ENCODE measurements around the gene DBF4. TPM values are rescaled to one million over a fixed set of nuclear protein-coding genes. Genes with fewer than 3 reads are reported as not detected.
"Not testable (repeated sequence)": the region's sequence is repeated elsewhere in the genome, so short reads cannot be mapped to it uniquely, and the experiment has no call there.

Gene DBF4
- total RNA-seq, 1 donor from 2014 or later: 92.3 TPM

DNA sequence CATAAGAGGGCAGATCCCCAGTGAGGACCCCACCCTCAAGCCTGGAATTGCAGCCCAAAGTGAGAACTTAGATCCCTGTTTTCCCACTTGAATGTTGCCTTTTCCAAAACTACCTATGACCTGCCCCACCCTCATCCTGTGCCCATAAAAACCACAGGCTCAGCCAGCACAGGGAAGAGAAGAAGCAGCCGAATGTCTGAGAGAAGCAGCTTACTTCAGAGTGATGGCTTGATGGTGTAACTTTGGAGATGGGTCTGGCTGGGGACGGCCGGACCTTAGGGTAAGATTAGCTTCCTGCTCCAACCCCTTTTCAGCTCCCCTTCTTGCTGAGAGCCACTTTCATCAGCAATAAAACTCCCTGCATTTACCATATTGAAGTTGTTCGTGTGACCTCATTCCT is 5.8 kb upstream of the DBF4 start:
- TF ChIP-seq, protein P1, sequence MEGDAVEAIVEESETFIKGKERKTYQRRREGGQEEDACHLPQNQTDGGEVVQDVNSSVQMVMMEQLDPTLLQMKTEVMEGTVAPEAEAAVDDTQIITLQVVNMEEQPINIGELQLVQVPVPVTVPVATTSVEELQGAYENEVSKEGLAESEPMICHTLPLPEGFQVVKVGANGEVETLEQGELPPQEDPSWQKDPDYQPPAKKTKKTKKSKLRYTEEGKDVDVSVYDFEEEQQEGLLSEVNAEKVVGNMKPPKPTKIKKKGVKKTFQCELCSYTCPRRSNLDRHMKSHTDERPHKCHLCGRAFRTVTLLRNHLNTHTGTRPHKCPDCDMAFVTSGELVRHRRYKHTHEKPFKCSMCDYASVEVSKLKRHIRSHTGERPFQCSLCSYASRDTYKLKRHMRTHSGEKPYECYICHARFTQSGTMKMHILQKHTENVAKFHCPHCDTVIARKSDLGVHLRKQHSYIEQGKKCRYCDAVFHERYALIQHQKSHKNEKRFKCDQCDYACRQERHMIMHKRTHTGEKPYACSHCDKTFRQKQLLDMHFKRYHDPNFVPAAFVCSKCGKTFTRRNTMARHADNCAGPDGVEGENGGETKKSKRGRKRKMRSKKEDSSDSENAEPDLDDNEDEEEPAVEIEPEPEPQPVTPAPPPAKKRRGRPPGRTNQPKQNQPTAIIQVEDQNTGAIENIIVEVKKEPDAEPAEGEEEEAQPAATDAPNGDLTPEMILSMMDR (conservative IDR thresholded peaks at IDR 0.05): no peak
- Mint-ChIP-seq H3K4me3 (no peak overlapping the region), H3K9me3 (peaks cover 37% of the 10 kb centered on the region), H3K27me3 (ENCODE audit: low read depth) (no peaks in the 10 kb centered on the region), H3K36me3 (ENCODE audit: low read depth) (peaks cover 79% of the 10 kb centered on the region), H3K27ac (ENCODE audit: unreplicated experiment) (no peak overlapping the region), H3K4me1 (peaks cover 21% of the 10 kb centered on the region)
- no peak for DNase-seq (ENCODE audit: low read depth, low spot score)

DNA sequence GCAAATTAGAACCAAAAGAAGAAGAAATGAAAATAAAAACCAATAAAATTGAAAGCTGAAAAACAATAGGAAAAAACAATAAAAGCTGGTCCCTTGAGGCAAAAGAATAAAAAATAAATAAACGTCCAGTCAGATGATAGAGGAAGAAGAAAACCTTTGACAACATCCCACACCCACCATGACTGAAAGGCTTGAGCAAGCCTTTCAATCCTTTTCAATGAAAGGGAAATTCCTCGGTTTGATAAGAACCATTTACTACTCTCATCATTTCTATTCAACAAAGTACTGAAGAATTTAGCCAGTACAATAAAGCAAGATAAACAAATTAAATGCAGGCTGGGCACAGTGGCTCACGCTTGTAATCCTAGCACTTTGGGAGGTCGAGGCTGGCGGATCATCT is 3.9 kb upstream of the DBF4 start:
- Mint-ChIP-seq H3K4me3 (peak overlapping the region; percentile 88), H3K36me3 (ENCODE audit: low read depth) (peaks cover 60% of the 10 kb centered on the region), H3K27me3 (ENCODE audit: low read depth) (no peaks in the 10 kb centered on the region)

DNA sequence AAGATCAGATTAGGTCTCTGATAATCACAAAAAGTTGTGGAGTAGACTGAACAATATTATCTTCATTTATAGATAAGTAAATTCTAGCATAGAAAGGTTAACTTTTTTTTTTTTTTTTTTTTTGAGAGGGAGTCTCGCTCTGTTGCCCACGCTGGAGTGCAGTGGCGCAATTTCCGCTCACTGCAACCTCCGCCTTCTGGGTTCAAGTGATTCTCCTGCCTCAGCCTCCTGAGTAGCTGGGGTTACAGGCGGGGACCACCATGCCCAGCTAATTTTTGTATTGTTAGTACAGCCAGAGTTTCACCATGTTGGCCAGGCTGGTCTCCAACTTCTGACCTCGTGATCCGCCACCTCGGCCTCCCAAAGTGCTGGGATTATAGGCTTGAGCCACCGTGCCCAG is 3.0 kb upstream of the DBF4 start:
- H3K4me3 Mint-ChIP-seq: peak overlapping the region; percentile 88
- not testable (repeated sequence) for DNase-seq (ENCODE audit: low read depth, low spot score); H3K27ac Mint-ChIP-seq (ENCODE audit: unreplicated experiment); H3K27me3 Mint-ChIP-seq (ENCODE audit: low read depth)
- H3K9me3 Mint-ChIP-seq: peaks cover 22% of the 10 kb centered on the region
- peaks cover 50% of the 10 kb centered on the region for H3K36me3 Mint-ChIP-seq (ENCODE audit: low read depth)
- peaks cover 29% of the 10 kb centered on the region for H3K4me1 Mint-ChIP-seq

More for the DNA sequence above, 3.9 kb upstream of the DBF4 start:
- no peak for DNase-seq (ENCODE audit: low read depth, low spot score)
- Mint-ChIP-seq H3K27ac (ENCODE audit: unreplicated experiment) (no peak overlapping the region), H3K4me1 (peaks cover 23% of the 10 kb centered on the region), H3K9me3 (peaks cover 26% of the 10 kb centered on the region)
- TF ChIP-seq, protein P1 (conservative IDR thresholded peaks at IDR 0.05): no peak

DNA sequence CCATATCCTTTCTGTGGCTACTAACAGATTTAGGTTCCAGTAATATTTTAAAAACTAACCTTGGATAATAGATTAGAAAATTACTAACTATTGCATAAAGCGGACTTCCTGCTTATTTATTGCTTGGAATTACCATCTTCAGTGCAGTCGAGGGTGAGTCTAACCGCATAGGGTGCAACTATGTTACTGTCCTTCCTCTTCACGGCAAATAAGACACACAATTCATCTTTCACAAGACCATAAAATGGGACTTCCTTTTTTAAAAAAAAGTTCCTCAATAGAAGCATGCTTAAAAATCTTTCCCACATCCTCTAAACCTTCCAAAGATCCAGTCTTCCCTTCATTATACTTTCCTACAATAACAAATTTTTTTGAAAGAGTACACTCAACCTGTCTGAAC is 2.2 kb upstream of the DBF4 start:
- H3K9me3 Mint-ChIP-seq: peaks cover 22% of the 10 kb centered on the region
- H3K27ac Mint-ChIP-seq (ENCODE audit: unreplicated experiment): no peak overlapping the region
- TF ChIP-seq, protein P1 (conservative IDR thresholded peaks at IDR 0.05): no peak
- no peaks in the 10 kb centered on the region for H3K27me3 Mint-ChIP-seq (ENCODE audit: low read depth)
- peak overlapping the region; percentile 88 for H3K4me3 Mint-ChIP-seq
- H3K4me1 Mint-ChIP-seq: peaks cover 32% of the 10 kb centered on the region
- peaks cover 48% of the 10 kb centered on the region for H3K36me3 Mint-ChIP-seq (ENCODE audit: low read depth)
- DNase-seq (ENCODE audit: low read depth, low spot score): no peak

DNA sequence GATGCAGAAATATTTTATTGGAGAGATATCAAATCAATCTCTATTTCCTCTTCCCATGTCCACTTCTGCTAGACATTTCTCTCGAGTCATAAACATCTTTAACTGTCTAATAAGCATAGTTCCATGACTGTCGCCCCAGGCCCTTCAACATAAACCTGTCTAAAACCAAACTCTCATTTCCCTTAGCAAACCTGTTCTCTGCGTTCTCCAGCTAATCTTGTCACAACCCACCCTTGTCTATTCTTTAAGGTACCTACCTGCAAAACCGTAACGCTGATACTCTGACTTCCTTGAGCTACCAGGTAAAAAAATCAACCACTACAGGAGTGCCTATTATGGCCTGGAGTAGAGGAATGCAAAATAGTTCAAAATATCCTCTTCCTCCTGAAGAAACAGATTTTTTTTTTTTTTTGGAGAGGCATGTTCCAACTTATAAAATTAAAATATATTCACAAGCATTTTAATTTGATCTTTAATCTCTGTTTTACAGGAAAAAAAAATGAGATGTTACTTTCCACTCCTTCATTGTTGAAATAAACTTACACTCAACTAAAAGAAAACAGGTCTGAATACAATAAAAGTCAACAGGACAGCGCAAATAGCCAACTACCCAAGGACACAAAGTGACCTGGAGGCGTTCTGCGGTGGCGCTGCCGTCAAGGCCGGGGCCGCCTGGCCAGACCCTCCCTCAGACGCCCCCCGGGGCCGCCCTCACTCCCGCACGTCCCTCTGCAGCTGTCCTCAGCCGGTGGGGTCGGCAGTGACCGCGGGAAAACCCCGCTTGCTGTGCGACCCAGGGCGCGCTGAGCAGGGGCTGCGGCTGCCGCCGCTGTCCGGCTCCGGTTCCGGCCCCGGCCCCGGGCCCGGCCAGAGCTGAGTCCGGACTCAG is 898 bp upstream of the DBF4 start:
- H3K9me3 Mint-ChIP-seq: peaks cover 20% of the 10 kb centered on the region
- peak overlapping the region; percentile 96 for H3K4me3 Mint-ChIP-seq
- no peaks in the 10 kb centered on the region for H3K27me3 Mint-ChIP-seq (ENCODE audit: low read depth)
- DNase-seq (ENCODE audit: low read depth, low spot score): peak; percentile 55
- peak overlapping the region; percentile 95 for H3K27ac Mint-ChIP-seq (ENCODE audit: unreplicated experiment)
- H3K36me3 Mint-ChIP-seq (ENCODE audit: low read depth): peaks cover 39% of the 10 kb centered on the region
- TF ChIP-seq, protein P1 (conservative IDR thresholded peaks at IDR 0.05): no peak
- peaks cover 37% of the 10 kb centered on the region for H3K4me1 Mint-ChIP-seq

DNA sequence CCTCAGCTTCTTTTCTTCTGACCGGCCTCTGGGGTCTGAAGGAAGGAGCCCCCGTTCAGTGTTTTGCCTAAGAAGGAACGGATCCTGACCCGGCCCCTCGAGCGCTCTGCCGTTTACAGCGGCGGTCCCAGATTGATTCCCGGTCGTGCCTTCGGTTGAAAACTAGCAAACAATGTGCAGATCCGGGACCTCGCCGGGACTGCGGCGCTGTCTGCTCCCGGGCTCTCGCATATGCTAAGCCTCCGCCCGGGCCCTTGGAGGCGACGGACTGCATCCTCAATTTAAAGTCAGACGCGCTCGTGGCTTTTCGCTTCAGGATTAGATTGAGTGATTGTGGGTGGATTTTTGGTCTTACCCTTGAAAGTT is 559 bp downstream of the DBF4 start:
- Mint-ChIP-seq H3K27me3 (ENCODE audit: low read depth) (no peaks in the 10 kb centered on the region), H3K27ac (ENCODE audit: unreplicated experiment) (peak overlapping the region; percentile 98), H3K4me1 (peaks cover 37% of the 10 kb centered on the region), H3K36me3 (ENCODE audit: low read depth) (peaks cover 29% of the 10 kb centered on the region), H3K9me3 (peaks cover 11% of the 10 kb centered on the region), H3K4me3 (peak overlapping the region; percentile 96)
- DNase-seq (ENCODE audit: low read depth, low spot score): peak; percentile 35
- TF ChIP-seq, protein P1 (conservative IDR thresholded peaks at IDR 0.05): no peak

All from neural crest cell (in vitro differentiated cells).